SK-N-MC (cell line): Measurements from ENCODE around the gene CFDP1.

Source experiments
- EZH2 ChIP-seq: fragments of 200-600 bp; sonication (generic); IDR thresholded peaks from one replicate; pipeline ENCODE4 v1.6.1; 2017; ENCODE audit warnings: antibody characterized with exemption
- FOXP2 ChIP-seq: optimal IDR thresholded peaks from 2 replicates; pipeline ENCODE3; 2011; ENCODE audit warnings: mild to moderate bottlenecking, moderate library complexity; ENCODE audit not compliant: insufficient read depth; ENCODE audit errors: extremely low read length, control extremely low read depth
- POLR2AphosphoS5 ChIP-seq: IDR thresholded peaks from 2 replicates; pipeline ENCODE4 v1.6.1; 2012; ENCODE audit warnings: mild to moderate bottlenecking, low read depth, low read length, borderline replicate concordance

DNA sequence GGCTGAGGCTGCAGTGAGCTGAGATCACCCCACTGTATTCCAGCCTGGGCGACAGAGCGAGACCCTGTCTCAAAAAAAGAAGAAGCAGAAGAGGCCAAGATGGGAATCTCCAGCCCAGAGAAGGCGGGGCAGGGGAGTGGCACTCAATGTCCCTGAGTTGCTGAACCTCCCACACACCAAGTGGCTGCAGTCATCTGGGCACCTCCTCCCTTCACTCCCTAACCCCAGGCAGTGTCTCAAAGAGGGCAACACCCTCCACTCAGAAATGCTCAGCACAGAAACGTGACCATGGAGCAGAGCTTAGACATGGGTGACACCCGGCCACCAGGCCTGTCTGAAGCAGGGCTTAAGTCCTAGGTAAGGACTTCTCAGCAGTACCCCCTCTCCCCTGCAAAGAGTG, 145.6 kb downstream of the CFDP1 start:
- TF ChIP-seq POLR2AphosphoS5 (no peak), EZH2 (no peak), FOXP2 (no peak)
